Stomach (tissue), 4 donors: ENCODE measurements around the gene SRSF4.

Experiments used
- CTCF ChIP-seq, 7 experiments: fragments of 450-650 bp in 4 of 7; fragments of 200-600 bp in 3 of 7; sonication (generic) in 3 of 7; IDR thresholded peaks; one replicate each; pipeline ENCODE4 v1.5.1; 2016 to 2019; ENCODE audit warnings: antibody characterized with exemption in 7 of 7, control low read depth in 2 of 7, mild to moderate bottlenecking in 1 of 7
- POLR2A ChIP-seq, 4 donors: fragments of 450-650 bp; IDR thresholded peaks; one replicate each; pipeline ENCODE4 v1.6.1; 2016; ENCODE audit warnings: antibody characterized with exemption in 4 of 4, control low read depth in 2 of 4, mild to moderate bottlenecking in 1 of 4, moderate library complexity in 1 of 4

GRCh38 chr1:29224356-29224837 lies 42.7 kb upstream of the SRSF4 start:
- no peak for TF ChIP-seq CTCF (IDR thresholded peaks at IDR 0.05)
- TF ChIP-seq POLR2A (IDR thresholded peaks at IDR 0.05): no peak
